H1 (cell line): ENCODE results near the gene FERMT2. TPM values are rescaled to one million over a fixed set of nuclear protein-coding genes. Genes with fewer than 3 reads are reported as not detected.

Experiments
- HDAC6 ChIP-seq: IDR thresholded peaks from one replicate; pipeline ENCODE4 v1.7.1; 2012; ENCODE audit warnings: low read depth, mild to moderate bottlenecking, inconsistent platforms, low read length, moderate library complexity
- RXRA ChIP-seq: IDR thresholded peaks from 2 replicates; pipeline ENCODE4 v1.6.1; 2011; ENCODE audit warnings: low read depth, mild to moderate bottlenecking, low read length, moderate library complexity; ENCODE audit not compliant: insufficient read depth
- SIRT6 ChIP-seq: IDR thresholded peaks from one replicate; pipeline ENCODE4 v1.7.1; 2012; ENCODE audit warnings: low read length, inconsistent platforms
- polyA plus RNA-seq, 7 experiments: library from polyadenylated mRNA; depleted of rRNA in 3 of 7; stranded (reverse) in 5 of 7; unstranded in 2 of 7; fragments of >200 nt in 5 of 7; fragments of 200-250 nt in 2 of 7; gene quantifications; 1 replicate in 5 of 7; 2 replicates in 1 of 7; 4 replicates in 1 of 7; pipeline versions ENCODE4 v1.2.1 to v1.2.3, GENCODE V29; 2011 to 2013; ENCODE audit warnings: missing spikeins in 2 of 7, mixed read lengths in 2 of 7
- total RNA-seq: library from RNA; stranded (reverse); fragmentation: NEBNext Ultra II Directional; extraction: Animal tissue kit (Norgen Biotek cat#: 25700); gene quantifications from 2 replicates; pipeline ENCODE4 v1.2.1, GENCODE V29; 2021
- TF ChIP-seq, protein P1 (sequence below): IDR thresholded peaks from 2 replicates; pipeline ENCODE4 v1.6.1; 2012; ENCODE audit warnings: low read length, inconsistent platforms

The FERMT2 gene
- total and polyA plus RNA-seq, 2 of the 8 experiments (the other 6 are each of a cell fraction or from before 2014, with no cell fraction given): 53.3 to 142 TPM

DNA sequence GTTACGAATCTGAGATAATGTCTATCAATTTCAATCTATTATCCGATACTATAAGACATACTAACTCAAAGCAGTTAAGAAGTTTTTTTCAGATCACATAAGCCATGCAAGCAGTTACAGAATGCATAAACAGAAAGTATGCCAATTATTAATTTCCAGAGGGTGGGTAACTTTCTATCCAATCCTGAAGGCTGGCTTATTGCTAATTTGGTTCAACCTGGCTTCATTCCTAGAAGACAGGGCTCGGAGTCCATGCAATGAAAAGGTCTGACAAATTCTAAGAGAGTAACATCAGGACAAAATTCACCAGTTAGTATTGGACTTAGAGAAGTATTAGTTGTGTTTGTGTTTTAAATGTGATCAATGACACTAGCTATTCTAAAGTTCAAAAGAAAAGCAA is 15.0 kb downstream of the FERMT2 start (continued):
- TF ChIP-seq, protein P1, sequence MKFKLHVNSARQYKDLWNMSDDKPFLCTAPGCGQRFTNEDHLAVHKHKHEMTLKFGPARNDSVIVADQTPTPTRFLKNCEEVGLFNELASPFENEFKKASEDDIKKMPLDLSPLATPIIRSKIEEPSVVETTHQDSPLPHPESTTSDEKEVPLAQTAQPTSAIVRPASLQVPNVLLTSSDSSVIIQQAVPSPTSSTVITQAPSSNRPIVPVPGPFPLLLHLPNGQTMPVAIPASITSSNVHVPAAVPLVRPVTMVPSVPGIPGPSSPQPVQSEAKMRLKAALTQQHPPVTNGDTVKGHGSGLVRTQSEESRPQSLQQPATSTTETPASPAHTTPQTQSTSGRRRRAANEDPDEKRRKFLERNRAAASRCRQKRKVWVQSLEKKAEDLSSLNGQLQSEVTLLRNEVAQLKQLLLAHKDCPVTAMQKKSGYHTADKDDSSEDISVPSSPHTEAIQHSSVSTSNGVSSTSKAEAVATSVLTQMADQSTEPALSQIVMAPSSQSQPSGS: no peak
- no peak for TF ChIP-seq SIRT6
- TF ChIP-seq HDAC6: no peak
- no peak for TF ChIP-seq RXRA
